ENCODE data around the gene ZNF184. TPM values are rescaled to one million over a fixed set of nuclear protein-coding genes. Genes with fewer than 3 reads are reported as not detected.

ZNF184 gene
- total and polyA plus RNA-seq, 9 of the 15 experiments (the other 6 are each of a cell fraction or from before 2014, with no cell fraction given), result 7.6 to 22.2 (median 12.8) TPM

DNA sequence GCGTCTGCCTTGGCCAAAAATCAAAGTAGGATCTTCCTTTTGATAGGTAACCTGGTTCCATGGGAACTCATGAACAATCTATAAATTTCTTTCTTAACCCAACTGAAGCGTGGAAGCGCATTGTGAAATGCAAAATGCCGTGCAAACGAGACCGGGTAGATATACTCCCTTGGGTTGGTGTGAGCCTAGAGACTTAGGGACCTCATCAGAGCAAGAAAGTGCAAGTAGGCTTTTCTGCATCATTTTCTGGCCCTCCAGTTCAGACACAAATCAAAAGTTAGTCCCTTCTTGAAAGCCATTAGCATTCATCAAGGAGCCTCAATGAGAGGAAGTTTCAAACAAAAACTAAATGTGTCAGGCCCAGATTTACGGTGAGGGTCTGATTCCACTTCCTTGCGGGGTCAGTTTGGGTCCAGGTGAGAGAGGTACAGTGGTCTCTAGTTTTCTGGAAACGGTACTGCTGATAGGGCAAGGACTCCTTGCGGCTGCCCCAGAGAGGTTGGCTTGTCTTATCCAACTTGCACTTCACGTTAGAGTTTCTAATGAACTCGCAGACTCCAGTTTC, 5.3 kb upstream of the ZNF184 start (continued):
- TF ChIP-seq, protein P1, sequence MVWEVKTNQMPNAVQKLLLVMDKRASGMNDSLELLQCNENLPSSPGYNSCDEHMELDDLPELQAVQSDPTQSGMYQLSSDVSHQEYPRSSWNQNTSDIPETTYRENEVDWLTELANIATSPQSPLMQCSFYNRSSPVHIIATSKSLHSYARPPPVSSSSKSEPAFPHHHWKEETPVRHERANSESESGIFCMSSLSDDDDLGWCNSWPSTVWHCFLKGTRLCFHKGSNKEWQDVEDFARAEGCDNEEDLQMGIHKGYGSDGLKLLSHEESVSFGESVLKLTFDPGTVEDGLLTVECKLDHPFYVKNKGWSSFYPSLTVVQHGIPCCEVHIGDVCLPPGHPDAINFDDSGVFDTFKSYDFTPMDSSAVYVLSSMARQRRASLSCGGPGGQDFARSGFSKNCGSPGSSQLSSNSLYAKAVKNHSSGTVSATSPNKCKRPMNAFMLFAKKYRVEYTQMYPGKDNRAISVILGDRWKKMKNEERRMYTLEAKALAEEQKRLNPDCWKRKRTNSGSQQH (CRISPR knock-in tag; IDR thresholded peaks at IDR 0.05), result no peak
- no peak for TF ChIP-seq PHF8 (IDR thresholded peaks at IDR 0.05; ENCODE audit: borderline replicate concordance, low read length)
- TF ChIP-seq SPI1 (IDR thresholded peaks at IDR 0.05; ENCODE audit: borderline replicate concordance, low read depth, low read length), result 0 out of 2 replicates have a peak, but pooled peaks have one; percentile 23
- TF ChIP-seq NCOA4 (IDR thresholded peaks at IDR 0.05; ENCODE audit: partially characterized antibody), result no peak
- no peak for TF ChIP-seq HMG20B (CRISPR knock-in tag; IDR thresholded peaks at IDR 0.05)
- TF ChIP-seq, protein P2, sequence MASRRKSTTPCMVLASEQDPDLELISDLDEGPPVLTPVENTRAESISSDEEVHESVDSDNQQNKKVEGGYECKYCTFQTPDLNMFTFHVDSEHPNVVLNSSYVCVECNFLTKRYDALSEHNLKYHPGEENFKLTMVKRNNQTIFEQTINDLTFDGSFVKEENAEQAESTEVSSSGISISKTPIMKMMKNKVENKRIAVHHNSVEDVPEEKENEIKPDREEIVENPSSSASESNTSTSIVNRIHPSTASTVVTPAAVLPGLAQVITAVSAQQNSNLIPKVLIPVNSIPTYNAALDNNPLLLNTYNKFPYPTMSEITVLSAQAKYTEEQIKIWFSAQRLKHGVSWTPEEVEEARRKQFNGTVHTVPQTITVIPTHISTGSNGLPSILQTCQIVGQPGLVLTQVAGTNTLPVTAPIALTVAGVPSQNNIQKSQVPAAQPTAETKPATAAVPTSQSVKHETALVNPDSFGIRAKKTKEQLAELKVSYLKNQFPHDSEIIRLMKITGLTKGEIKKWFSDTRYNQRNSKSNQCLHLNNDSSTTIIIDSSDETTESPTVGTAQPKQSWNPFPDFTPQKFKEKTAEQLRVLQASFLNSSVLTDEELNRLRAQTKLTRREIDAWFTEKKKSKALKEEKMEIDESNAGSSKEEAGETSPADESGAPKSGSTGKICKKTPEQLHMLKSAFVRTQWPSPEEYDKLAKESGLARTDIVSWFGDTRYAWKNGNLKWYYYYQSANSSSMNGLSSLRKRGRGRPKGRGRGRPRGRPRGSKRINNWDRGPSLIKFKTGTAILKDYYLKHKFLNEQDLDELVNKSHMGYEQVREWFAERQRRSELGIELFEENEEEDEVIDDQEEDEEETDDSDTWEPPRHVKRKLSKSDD (conservative IDR thresholded peaks at IDR 0.05; ENCODE audit: low read length), result no peak
- TF ChIP-seq, protein P3, sequence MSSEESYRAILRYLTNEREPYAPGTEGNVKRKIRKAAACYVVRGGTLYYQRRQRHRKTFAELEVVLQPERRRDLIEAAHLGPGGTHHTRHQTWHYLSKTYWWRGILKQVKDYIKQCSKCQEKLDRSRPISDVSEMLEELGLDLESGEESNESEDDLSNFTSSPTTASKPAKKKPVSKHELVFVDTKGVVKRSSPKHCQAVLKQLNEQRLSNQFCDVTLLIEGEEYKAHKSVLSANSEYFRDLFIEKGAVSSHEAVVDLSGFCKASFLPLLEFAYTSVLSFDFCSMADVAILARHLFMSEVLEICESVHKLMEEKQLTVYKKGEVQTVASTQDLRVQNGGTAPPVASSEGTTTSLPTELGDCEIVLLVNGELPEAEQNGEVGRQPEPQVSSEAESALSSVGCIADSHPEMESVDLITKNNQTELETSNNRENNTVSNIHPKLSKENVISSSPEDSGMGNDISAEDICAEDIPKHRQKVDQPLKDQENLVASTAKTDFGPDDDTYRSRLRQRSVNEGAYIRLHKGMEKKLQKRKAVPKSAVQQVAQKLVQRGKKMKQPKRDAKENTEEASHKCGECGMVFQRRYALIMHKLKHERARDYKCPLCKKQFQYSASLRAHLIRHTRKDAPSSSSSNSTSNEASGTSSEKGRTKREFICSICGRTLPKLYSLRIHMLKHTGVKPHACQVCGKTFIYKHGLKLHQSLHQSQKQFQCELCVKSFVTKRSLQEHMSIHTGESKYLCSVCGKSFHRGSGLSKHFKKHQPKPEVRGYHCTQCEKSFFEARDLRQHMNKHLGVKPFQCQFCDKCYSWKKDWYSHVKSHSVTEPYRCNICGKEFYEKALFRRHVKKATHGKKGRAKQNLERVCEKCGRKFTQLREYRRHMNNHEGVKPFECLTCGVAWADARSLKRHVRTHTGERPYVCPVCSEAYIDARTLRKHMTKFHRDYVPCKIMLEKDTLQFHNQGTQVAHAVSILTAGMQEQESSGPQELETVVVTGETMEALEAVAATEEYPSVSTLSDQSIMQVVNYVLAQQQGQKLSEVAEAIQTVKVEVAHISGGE (CRISPR knock-in tag; IDR thresholded peaks at IDR 0.05), result no peak
- 0 out of 2 replicates have a peak, but pooled peaks have one; percentile 5 for TF ChIP-seq ZNF644 (tag; IDR thresholded peaks at IDR 0.05; ENCODE audit: low read depth)
- TF ChIP-seq, protein P4, sequence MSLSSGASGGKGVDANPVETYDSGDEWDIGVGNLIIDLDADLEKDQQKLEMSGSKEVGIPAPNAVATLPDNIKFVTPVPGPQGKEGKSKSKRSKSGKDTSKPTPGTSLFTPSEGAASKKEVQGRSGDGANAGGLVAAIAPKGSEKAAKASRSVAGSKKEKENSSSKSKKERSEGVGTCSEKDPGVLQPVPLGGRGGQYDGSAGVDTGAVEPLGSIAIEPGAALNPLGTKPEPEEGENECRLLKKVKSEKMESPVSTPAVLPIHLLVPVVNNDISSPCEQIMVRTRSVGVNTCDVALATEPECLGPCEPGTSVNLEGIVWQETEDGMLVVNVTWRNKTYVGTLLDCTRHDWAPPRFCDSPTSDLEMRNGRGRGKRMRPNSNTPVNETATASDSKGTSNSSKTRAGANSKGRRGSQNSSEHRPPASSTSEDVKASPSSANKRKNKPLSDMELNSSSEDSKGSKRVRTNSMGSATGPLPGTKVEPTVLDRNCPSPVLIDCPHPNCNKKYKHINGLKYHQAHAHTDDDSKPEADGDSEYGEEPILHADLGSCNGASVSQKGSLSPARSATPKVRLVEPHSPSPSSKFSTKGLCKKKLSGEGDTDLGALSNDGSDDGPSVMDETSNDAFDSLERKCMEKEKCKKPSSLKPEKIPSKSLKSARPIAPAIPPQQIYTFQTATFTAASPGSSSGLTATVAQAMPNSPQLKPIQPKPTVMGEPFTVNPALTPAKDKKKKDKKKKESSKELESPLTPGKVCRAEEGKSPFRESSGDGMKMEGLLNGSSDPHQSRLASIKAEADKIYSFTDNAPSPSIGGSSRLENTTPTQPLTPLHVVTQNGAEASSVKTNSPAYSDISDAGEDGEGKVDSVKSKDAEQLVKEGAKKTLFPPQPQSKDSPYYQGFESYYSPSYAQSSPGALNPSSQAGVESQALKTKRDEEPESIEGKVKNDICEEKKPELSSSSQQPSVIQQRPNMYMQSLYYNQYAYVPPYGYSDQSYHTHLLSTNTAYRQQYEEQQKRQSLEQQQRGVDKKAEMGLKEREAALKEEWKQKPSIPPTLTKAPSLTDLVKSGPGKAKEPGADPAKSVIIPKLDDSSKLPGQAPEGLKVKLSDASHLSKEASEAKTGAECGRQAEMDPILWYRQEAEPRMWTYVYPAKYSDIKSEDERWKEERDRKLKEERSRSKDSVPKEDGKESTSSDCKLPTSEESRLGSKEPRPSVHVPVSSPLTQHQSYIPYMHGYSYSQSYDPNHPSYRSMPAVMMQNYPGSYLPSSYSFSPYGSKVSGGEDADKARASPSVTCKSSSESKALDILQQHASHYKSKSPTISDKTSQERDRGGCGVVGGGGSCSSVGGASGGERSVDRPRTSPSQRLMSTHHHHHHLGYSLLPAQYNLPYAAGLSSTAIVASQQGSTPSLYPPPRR (CRISPR knock-in tag; IDR thresholded peaks at IDR 0.05; ENCODE audit: borderline replicate concordance), result no peak
- no peak for TF ChIP-seq POU5F1 (IDR thresholded peaks at IDR 0.05; ENCODE audit: borderline replicate concordance, low read depth, low read length, partially characterized antibody)

Data from K562 (cell line).